ENCODE results near the gene CDH2.
A peak's percentile ranks its signal among the peaks of the same experiment; 100 is the strongest.

CDH2 gene

DNA sequence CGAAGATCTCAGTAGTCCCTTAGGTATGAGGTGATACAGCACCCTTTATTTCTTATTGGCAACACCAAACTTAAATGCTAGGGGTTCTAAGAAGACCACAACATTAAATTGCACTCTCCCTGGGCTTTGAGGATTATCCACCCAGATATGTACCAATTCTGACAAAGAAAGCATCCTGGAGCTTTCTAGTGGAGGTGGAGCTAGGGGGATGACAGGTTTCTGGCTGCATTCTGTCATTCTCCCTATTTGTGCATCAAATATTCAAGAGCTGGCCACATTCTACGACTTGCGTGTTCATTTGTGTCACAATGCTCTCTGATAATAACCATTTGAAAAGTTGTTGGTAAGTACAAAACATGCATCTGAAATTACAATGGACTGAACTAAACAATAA, 111.1 kb downstream of the CDH2 start:
- no peak for DNase-seq (ENCODE audit: low read depth)
- TF ChIP-seq, protein P1, sequence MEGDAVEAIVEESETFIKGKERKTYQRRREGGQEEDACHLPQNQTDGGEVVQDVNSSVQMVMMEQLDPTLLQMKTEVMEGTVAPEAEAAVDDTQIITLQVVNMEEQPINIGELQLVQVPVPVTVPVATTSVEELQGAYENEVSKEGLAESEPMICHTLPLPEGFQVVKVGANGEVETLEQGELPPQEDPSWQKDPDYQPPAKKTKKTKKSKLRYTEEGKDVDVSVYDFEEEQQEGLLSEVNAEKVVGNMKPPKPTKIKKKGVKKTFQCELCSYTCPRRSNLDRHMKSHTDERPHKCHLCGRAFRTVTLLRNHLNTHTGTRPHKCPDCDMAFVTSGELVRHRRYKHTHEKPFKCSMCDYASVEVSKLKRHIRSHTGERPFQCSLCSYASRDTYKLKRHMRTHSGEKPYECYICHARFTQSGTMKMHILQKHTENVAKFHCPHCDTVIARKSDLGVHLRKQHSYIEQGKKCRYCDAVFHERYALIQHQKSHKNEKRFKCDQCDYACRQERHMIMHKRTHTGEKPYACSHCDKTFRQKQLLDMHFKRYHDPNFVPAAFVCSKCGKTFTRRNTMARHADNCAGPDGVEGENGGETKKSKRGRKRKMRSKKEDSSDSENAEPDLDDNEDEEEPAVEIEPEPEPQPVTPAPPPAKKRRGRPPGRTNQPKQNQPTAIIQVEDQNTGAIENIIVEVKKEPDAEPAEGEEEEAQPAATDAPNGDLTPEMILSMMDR (IDR thresholded peaks at IDR 0.05; ENCODE audit: control insufficient read depth, insufficient read depth, low read depth, low read length, missing control alignments), result no peak
- H3K4me3 ChIP-seq (ENCODE audit: control insufficient read depth, low read depth, low read length), result no peak overlapping the region

DNA sequence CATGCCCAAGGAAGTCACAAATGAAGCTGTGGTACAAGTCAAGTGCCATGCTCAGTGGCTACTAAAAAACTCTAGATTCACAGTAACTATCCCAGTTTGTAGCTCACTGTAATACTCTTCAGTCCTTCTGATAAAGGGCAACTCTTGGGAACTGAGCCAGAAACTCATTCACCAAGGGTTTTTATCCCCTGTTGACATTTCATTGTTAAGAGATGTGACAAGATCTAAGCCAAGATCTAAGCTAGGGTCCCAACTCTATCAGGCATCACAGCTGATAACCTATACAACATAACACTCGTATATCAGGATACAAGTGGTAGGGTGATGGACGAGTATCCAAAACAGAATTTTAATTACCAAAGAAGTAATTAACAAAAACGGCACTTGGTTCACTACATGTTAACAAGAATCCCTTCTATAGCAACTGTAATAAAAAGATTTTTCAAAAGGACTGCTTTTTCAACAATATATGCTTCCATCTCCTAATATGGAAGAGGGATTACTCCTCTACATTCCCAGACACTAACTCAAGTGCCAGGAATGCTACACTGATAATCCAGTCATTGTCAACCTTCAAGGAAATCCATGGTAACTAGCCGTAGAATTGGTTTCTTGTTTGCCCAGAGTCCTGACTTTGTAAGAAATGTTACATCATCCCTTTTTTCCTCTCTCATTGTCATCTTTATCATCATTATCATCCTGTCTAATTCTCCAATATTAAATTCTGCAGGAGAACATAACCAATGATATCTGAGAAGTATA, 111.7 kb downstream of the CDH2 start:
- H3K4me3 ChIP-seq (ENCODE audit: control insufficient read depth, low read depth, low read length), result no peak overlapping the region
- peak; percentile 83 for DNase-seq (ENCODE audit: low read depth)
- TF ChIP-seq, protein P1 (IDR thresholded peaks at IDR 0.05; ENCODE audit: control insufficient read depth, insufficient read depth, low read depth, low read length, missing control alignments), result no peak

DNA sequence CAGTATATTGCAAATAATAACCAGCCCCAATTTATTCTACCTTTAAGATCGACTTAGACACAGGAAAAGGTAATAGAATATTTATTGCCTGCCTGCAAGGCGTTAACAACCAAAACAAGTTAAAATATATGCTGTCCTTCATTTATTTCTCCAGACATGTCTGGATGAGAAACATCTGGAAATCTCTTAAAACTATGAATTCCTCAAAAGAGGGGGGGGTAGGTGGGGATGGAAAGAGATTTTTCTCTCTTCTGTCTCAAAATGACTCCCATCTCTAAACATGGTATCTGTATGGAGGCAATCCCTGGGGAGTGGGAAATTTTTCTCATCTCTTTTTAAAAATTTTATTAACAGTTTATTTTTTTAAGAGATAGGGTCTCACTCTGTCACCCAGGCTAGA, 113.0 kb downstream of the CDH2 start:
- TF ChIP-seq, protein P1 (IDR thresholded peaks at IDR 0.05; ENCODE audit: control insufficient read depth, insufficient read depth, low read depth, low read length, missing control alignments), result no peak
- no peak for DNase-seq (ENCODE audit: low read depth)
- H3K4me3 ChIP-seq (ENCODE audit: control insufficient read depth, low read depth, low read length), result no peak overlapping the region

DNA sequence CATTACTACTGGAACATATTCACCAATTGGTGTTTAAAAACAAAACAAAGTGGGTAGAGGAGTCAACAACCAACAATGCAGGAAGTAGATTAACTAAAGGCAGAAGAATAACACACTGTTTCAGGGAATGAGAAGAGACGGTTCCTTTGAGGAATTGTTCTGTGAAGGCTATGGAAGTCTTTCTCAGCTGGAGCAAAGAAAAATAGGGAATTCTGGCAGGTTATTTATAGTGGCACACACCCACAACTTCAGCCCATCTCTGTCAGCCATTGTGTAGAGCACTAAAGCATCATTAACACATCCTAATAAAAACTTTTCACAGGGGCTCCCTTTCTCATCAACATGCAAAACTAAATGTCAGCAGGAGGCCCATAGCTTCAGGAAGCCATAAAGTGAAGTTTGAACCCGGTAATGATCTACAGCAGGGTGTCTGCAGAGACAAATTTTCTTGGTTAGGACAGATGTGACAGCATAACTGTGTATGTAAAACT, 113.6 kb downstream of the CDH2 start:
- no peak for DNase-seq (ENCODE audit: low read depth)
- TF ChIP-seq, protein P1 (IDR thresholded peaks at IDR 0.05; ENCODE audit: control insufficient read depth, insufficient read depth, low read depth, low read length, missing control alignments), result no peak
- H3K4me3 ChIP-seq (ENCODE audit: control insufficient read depth, low read depth, low read length), result no peak overlapping the region

DNA sequence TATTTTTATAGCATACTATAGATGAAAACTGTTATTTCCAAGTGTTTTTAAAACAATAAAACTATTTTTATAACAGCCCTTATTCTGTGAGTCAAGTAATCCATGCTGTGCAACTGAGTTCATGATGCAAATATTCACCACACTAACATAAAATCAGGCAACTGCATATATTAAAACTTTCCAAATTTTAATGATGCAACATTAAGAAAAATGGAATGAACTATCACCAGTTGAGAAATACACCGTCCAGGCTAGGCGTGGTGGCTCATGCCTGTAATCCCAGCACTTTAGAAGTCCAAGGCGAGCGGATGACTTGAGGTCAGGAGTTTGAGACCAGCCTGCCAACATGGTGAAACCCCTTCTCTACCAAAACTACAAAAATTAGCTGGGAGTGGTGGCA, 114.5 kb downstream of the CDH2 start:
- DNase-seq (ENCODE audit: low read depth), result peak; percentile 63
- TF ChIP-seq, protein P1 (IDR thresholded peaks at IDR 0.05; ENCODE audit: control insufficient read depth, insufficient read depth, low read depth, low read length, missing control alignments), result no peak
- no peak overlapping the region for H3K4me3 ChIP-seq (ENCODE audit: control insufficient read depth, low read depth, low read length)

DNA sequence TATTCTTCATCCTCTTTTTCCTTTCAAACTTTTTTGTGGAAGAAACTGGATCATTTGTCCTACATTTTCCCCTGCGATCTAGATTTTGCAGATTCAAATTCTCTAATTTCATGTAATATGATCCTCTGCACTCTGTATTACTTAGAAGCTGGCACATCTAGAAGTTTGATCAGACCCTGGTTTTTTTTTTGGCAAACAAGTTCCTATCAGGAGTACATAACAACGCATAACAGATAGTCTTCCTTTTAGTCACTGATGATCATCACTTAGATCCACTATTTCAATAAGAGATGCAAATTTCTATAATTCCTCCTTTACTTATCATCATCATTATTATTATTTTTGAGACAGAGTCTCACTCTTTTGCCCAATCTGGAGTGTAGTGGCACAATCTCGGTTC, 117.1 kb downstream of the CDH2 start:
- no peak overlapping the region for H3K4me3 ChIP-seq (ENCODE audit: control insufficient read depth, low read depth, low read length)
- no peak for DNase-seq (ENCODE audit: low read depth)
- TF ChIP-seq, protein P1 (IDR thresholded peaks at IDR 0.05; ENCODE audit: control insufficient read depth, insufficient read depth, low read depth, low read length, missing control alignments), result no peak
